Activated CD8-positive, alpha-beta T cell treated with anti-CD3 and anti-CD28 coated beads for 36 hours (primary cell): ENCODE measurements around the gene SH3GL3. TPM values are rescaled to one million over a fixed set of nuclear protein-coding genes. Genes with fewer than 3 reads are reported as not detected.

Source experiments
- ATAC-seq: fragments of 200-7000 bp; cut with Tn5 transposase; one replicate; pipeline ENCODE4 v1.10.0; 2021; ENCODE audit warnings: mild to moderate bottlenecking, moderate library complexity
- CTCF ChIA-PET: fragments of 350-600 bp; sonication (Branson Sonifier 250); formaldehyde crosslinking; loops from one replicate; lab custom pipeline; 2021; ENCODE audit warnings: antibody characterized with exemption; lab: Charles Lee
- POLR2A ChIA-PET: fragments of 350-600 bp; sonication (Branson Sonifier 250); formaldehyde crosslinking; loops from one replicate; lab custom pipeline; 2021; ENCODE audit warnings: antibody characterized with exemption; lab: Charles Lee
- DNase-seq: peaks from one replicate; pipeline ENCODE4 v3.0.0-alpha.2; 2020
- H3K27ac Mint-ChIP-seq: one replicate; pipeline ENCODE4 v1.8.0; 2021; ENCODE audit warnings: mild to moderate bottlenecking, mixed read lengths
- H3K27me3 Mint-ChIP-seq: one replicate; pipeline ENCODE4 v1.8.0; 2021; ENCODE audit warnings: mixed read lengths
- H3K36me3 Mint-ChIP-seq: one replicate; pipeline ENCODE4 v1.8.0; 2021; ENCODE audit warnings: low read depth, mixed read lengths
- H3K4me1 Mint-ChIP-seq: one replicate; pipeline ENCODE4 v1.8.0; 2021; ENCODE audit warnings: low read depth, mixed read lengths
- H3K4me3 Mint-ChIP-seq: one replicate; pipeline ENCODE4 v1.8.0; 2021; ENCODE audit warnings: mild to moderate bottlenecking, moderate library complexity, mixed read lengths
- H3K9me3 Mint-ChIP-seq: one replicate; pipeline ENCODE4 v1.8.0; 2021; ENCODE audit warnings: mixed read lengths
- intact Hi-C: fragments of 100-400 bp; cut with micrococcal nuclease; formaldehyde crosslinking; loops from one replicate; pipeline ENCODE4 v1.10.0; 2022
- total RNA-seq, 2 experiments: library from RNA; stranded (reverse); gene quantifications; one replicate each; pipeline ENCODE4 v1.2.3, GENCODE V29; 2021
- TF ChIP-seq, protein P1 (sequence below): fragments of 200-600 bp; IDR thresholded peaks from one replicate; pipeline ENCODE4 v1.8.0; 2022; ENCODE audit warnings: antibody characterized with exemption, mild to moderate bottlenecking

The SH3GL3 gene, protein sequence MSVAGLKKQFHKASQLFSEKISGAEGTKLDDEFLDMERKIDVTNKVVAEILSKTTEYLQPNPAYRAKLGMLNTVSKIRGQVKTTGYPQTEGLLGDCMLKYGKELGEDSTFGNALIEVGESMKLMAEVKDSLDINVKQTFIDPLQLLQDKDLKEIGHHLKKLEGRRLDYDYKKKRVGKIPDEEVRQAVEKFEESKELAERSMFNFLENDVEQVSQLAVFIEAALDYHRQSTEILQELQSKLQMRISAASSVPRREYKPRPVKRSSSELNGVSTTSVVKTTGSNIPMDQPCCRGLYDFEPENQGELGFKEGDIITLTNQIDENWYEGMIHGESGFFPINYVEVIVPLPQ
- total RNA-seq, result not detected

DNA sequence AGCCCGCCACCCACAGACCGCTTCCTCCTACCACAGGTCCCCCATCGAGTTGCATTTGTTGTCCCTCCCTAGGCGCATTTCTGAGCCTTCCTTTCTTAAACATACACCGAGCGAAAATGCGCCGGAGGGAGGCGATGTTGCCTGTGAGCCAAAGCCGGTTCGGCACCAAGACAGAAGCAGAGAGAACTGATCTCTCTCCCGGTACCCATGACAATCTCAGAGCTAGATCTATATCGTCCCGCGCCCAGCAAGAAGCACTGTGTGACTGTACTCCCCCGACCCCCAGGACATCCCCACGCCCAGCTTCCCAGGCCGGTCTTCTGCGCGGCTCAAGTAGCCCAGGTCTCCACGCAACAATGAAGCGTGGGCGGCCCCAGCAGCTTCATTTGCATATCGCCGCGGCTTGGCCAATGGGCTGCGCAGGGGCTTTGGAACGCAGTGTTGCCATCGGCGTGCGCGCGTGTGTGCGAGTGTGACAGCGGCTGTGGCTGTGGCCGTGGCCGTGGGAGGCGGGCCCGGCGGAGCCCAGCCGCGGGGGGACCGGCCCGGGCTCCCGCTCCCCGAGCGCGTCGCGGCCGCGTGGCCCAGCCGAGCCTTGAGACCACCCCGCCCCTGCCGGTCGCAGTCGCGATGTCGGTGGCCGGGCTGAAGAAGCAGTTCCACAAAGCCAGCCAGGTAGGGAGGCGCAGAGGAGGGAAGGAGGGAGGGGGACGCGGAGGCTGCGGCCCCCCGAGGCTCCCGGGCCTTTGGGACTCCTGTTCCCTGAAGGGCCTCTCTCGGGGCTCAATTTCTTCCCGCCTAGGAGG is at the start of gene SH3GL3:
Gene SH3GL3 (plus strand): TSS at position 438 of the 806 bp plus-strand sequence. CDS start 193 bp downstream, at position 631.
- Mint-ChIP-seq H3K9me3 (no peaks in the 10 kb centered on the region), H3K4me1 (peaks cover 8% of the 10 kb centered on the region), H3K4me3 (peak within 1 kb of the TSS; percentile 63), H3K27me3 (peaks cover 36% of the 10 kb centered on the region), H3K27ac (no peak within 1 kb of the TSS), H3K36me3 (no peaks in the 10 kb centered on the region)
- TF ChIP-seq, protein P1, sequence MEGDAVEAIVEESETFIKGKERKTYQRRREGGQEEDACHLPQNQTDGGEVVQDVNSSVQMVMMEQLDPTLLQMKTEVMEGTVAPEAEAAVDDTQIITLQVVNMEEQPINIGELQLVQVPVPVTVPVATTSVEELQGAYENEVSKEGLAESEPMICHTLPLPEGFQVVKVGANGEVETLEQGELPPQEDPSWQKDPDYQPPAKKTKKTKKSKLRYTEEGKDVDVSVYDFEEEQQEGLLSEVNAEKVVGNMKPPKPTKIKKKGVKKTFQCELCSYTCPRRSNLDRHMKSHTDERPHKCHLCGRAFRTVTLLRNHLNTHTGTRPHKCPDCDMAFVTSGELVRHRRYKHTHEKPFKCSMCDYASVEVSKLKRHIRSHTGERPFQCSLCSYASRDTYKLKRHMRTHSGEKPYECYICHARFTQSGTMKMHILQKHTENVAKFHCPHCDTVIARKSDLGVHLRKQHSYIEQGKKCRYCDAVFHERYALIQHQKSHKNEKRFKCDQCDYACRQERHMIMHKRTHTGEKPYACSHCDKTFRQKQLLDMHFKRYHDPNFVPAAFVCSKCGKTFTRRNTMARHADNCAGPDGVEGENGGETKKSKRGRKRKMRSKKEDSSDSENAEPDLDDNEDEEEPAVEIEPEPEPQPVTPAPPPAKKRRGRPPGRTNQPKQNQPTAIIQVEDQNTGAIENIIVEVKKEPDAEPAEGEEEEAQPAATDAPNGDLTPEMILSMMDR, result peak; percentile 22
- ATAC-seq (peak; percentile 83), DNase-seq (peak; percentile 80)
- intact Hi-C loops, result no loop called here
- ChIA-PET POLR2A (no interaction called here), CTCF (interaction anchor here (0.9 to 1.4 kb wide), 5 partner anchors 11 to 115 kb away, joined by 3 to 4 read pairs (median 4); no protein-coding TSS in a partner anchor)

DNA sequence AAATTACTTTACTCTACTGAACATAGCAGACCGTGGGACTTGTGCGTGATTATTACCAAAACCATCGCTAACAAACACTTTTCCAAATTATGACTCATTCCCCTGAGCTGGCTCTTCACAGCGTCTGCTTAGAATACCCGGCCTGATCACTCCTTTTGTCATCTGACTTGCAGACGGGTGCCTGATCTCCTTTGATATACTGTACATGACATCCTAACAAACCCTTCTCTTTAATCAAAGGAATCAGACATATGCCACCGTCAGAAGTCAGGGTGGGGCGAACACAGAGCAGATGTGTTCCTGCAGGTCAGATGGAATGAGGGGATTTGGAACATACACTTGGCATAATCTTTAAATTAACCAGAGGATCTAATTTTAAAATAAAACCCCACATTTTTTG is 48.5 kb upstream of the SH3GL3 start:
- Mint-ChIP-seq H3K4me3 (no peak overlapping the region), H3K36me3 (no peaks in the 10 kb centered on the region), H3K27ac (no peak overlapping the region), H3K9me3 (no peaks in the 10 kb centered on the region), H3K27me3 (peaks cover 4% of the 10 kb centered on the region), H3K4me1 (no peaks in the 10 kb centered on the region)
- TF ChIP-seq, protein P1, result no peak
- intact Hi-C loops, result no loop called here
- DNase-seq (no peak), ATAC-seq (no peak)
- CTCF ChIA-PET, result no interaction called here
- POLR2A ChIA-PET, result no interaction called here

DNA sequence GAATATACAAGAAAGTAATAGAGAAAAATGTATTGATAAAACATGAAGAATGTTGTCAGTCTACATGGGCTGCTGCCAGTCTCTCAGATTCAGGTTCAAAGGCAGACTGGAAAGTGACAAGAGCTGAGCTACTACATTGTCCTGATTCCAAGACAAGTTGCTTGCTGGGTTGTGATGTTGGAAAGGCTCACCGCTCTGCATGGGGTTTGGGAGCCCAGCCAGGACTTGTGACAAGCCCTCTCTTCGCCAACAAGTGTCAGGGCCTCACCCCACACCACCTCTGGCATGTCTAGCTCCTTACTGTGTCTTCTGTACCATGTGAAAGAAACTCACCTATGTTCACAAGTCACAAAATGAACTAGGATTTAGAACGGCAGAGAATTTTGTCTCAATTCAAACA is 43.0 kb upstream of the SH3GL3 start:
- ChIA-PET POLR2A (no interaction called here), CTCF (interaction anchor here (0.6 kb wide), 1 partner anchor 467 kb away, joined by 3 read pairs; no protein-coding TSS in a partner anchor)
- Mint-ChIP-seq H3K36me3 (no peaks in the 10 kb centered on the region), H3K4me1 (no peaks in the 10 kb centered on the region), H3K27ac (no peak overlapping the region), H3K9me3 (no peaks in the 10 kb centered on the region), H3K27me3 (no peaks in the 10 kb centered on the region), H3K4me3 (no peak overlapping the region)
- no peak for DNase-seq
- TF ChIP-seq, protein P1, result no peak
- intact Hi-C loops, result no loop called here
- no peak for ATAC-seq

DNA sequence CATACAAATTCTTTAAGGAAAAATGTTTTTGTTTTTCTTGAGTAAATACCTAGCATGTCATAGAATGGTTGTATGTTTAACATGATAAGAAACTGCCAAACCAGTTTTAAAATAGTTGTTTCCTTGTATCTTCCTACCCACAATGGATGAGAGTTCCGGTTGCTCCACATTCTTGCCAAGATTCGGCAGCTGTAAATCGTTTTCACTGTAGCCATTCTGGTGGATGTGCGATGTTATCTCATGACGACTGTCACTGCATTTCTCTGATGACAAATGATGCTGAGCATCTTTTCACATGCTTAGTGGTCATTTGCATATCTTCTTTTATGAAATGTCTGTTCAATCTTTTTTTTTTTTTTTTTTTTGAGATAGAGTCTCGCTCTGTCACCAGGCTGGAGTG is 36.6 kb upstream of the SH3GL3 start:
- ATAC-seq (no peak), DNase-seq (no peak)
- no peaks in the 10 kb centered on the region for H3K4me1 Mint-ChIP-seq
- no peaks in the 10 kb centered on the region for H3K36me3 Mint-ChIP-seq
- TF ChIP-seq, protein P1, result no peak
- POLR2A ChIA-PET, result no interaction called here
- H3K27me3 Mint-ChIP-seq, result no peaks in the 10 kb centered on the region
- no peak overlapping the region for H3K27ac Mint-ChIP-seq
- H3K4me3 Mint-ChIP-seq, result no peak overlapping the region
- CTCF ChIA-PET, result no interaction called here
- intact Hi-C loops, result no loop called here
- no peaks in the 10 kb centered on the region for H3K9me3 Mint-ChIP-seq
